ENCODE results near the gene ADGRF3. TPM values are rescaled to one million over a fixed set of nuclear protein-coding genes. Genes with fewer than 3 reads are reported as not detected.

The ADGRF3 gene
- polyA plus RNA-seq, 6 donors from 2014 or later, result 0.09 to 1.4 (median 0.18) TPM

DNA sequence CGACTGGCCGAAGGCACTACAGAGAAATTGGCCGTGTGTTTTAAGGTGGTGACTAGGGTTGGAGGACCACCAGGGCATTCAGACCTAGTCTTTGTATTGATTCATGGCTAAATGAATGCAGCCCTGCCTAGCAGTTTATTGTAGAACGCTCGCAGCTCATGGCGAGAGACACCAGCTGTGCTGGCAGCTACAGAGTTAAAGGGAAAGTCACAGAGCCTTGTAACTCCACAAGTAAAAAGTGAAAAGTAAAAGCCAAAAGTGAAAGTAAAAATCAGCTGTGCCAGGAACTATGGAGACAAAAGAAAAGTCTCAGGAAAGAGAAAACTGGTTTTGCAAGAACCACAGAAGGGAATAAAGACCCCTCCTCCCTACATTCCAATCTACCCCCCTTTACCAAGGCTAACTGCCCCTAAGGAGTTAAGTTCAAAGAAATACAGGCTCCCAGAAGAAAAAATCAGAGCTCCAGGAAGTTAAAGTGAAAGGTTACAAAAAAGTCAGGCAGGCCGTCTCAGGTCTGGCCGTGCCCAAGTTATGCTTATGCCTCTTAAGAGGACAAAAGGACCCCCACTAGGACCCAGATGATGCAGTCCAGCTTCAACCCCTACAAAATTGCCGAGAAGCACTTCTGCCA lies 47.0 kb downstream of the ADGRF3 start:
- H3K4me1 Mint-ChIP-seq, result peaks cover 0 to 3% (median 0%) of the 10 kb centered on the region in 3 donors
- ATAC-seq (ENCODE audit: low read depth in 2 of 2) (peak; percentile 54 to 66), DNase-seq (peak; percentile 38)
- H3K27me3 Mint-ChIP-seq, result no peaks in the 10 kb centered on the region
- H3K9me3 Mint-ChIP-seq, result no peaks in the 10 kb centered on the region
- no peak overlapping the region for H3K27ac Mint-ChIP-seq
- H3K4me3 Mint-ChIP-seq, result no peak overlapping the region
- no peaks in the 10 kb centered on the region for H3K36me3 Mint-ChIP-seq

GRCh38 chr2:26298638-26299393 lies 47.8 kb downstream of the ADGRF3 start:
- ATAC-seq (ENCODE audit: low read depth in 2 of 2), result peak; percentile 58 to 61
- DNase-seq, result peak; percentile 32
- Mint-ChIP-seq H3K4me3 (no peak overlapping the region), H3K4me1 (peaks cover 0 to 3% (median 0%) of the 10 kb centered on the region in 3 donors), H3K27ac (no peak overlapping the region), H3K9me3 (no peaks in the 10 kb centered on the region), H3K36me3 (no peaks in the 10 kb centered on the region), H3K27me3 (no peaks in the 10 kb centered on the region)

DNA sequence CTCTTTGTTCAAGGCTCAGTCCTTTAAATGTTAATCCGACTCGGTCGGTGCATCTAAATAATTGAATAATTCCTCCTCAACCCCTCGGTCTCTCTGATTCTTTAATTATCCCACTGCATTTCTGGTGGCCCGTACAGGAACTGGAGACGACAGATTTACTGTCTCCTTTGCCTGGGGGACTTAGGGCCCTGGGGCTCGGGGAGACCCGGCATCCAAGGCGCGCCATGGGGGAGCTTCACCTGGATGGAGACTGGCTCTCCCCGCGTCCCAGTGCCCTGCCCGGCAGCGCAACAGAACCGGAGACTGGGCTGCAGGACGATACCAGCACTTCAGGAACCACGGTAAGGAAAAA lies 48.3 kb downstream of the ADGRF3 start:
- no peaks in the 10 kb centered on the region for H3K27me3 Mint-ChIP-seq
- no peaks in the 10 kb centered on the region for H3K36me3 Mint-ChIP-seq
- DNase-seq (no peak), ATAC-seq (ENCODE audit: low read depth in 2 of 2) (no peak)
- H3K4me1 Mint-ChIP-seq, result peaks cover 0 to 3% (median 0%) of the 10 kb centered on the region in 3 donors
- H3K4me3 Mint-ChIP-seq, result no peak overlapping the region
- no peak overlapping the region for H3K27ac Mint-ChIP-seq
- H3K9me3 Mint-ChIP-seq, result no peaks in the 10 kb centered on the region

DNA sequence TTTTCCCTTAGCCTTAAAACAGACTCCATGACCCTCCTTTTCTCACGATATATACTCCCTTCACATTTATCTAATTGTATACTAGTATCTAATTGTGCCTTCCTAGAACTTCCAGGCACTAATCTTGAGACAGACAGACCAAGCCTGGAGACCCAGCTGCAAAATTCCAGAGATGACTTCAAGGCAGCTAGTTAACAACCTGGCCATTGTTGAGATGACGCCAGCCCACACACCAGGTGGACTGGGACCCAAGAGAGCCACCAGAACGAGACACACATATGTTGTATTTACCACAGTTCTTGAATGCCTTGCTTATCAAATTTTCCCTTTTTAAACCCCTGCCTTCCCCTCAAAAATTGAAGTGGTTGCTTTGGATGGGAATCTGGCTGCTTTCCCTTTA lies 49.5 kb downstream of the ADGRF3 start:
- no peak for DNase-seq
- H3K27ac Mint-ChIP-seq, result no peak overlapping the region
- ATAC-seq (ENCODE audit: low read depth in 2 of 2), result no peak
- peaks cover 0 to 3% (median 0%) of the 10 kb centered on the region in 3 donors for H3K4me1 Mint-ChIP-seq
- no peaks in the 10 kb centered on the region for H3K9me3 Mint-ChIP-seq
- H3K27me3 Mint-ChIP-seq, result no peaks in the 10 kb centered on the region
- peak overlapping the region in 3 of 8 donors; percentile 17 to 49 (median 40) for H3K4me3 Mint-ChIP-seq
- H3K36me3 Mint-ChIP-seq, result no peaks in the 10 kb centered on the region

- ATAC-seq (ENCODE audit: low read depth in 2 of 2) (no peak), DNase-seq (no peak)
- Mint-ChIP-seq H3K4me3 (no peak overlapping the region), H3K9me3 (no peaks in the 10 kb centered on the region), H3K36me3 (no peaks in the 10 kb centered on the region), H3K27ac (no peak overlapping the region), H3K4me1 (no peaks in the 10 kb centered on the region), H3K27me3 (no peaks in the 10 kb centered on the region)
These were observed 51.1 kb downstream of the ADGRF3 start for GRCh38 chr2:26295511-26295910.

DNA sequence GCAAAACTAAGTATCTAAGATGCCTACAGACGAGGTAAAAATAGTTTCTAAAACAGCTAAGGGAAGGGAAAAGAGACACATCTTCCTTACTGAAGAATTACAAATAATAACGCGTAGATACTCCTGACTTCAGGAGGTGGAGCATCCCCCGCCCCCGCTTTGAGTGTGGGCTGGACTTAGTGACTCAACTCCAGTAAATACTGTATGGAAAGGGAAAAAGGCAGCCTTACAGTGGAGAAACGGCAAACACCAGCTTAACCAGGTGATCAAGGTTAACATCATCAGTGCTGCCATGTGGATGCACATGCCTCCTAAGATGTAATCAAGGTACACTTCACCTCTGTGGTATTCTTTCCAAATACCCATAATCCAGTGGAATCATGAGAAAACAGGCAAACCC lies 53.9 kb downstream of the ADGRF3 start:
- DNase-seq (no peak), ATAC-seq (ENCODE audit: low read depth in 2 of 2) (no peak)
- no peaks in the 10 kb centered on the region for H3K4me1 Mint-ChIP-seq
- H3K27me3 Mint-ChIP-seq, result no peaks in the 10 kb centered on the region
- peak overlapping the region in 1 of 6 donors; percentile 22 for H3K27ac Mint-ChIP-seq
- H3K36me3 Mint-ChIP-seq, result peaks cover 2 to 6% of the 10 kb centered on the region in 2 donors
- H3K9me3 Mint-ChIP-seq, result no peaks in the 10 kb centered on the region
- no peak overlapping the region for H3K4me3 Mint-ChIP-seq

- ATAC-seq (ENCODE audit: low read depth in 2 of 2) (no peak), DNase-seq (no peak)
- H3K9me3 Mint-ChIP-seq, result no peaks in the 10 kb centered on the region
- no peak overlapping the region for H3K4me3 Mint-ChIP-seq
- no peaks in the 10 kb centered on the region for H3K27me3 Mint-ChIP-seq
- H3K27ac Mint-ChIP-seq, result no peak overlapping the region
- H3K36me3 Mint-ChIP-seq, result peaks cover 7 to 10% of the 10 kb centered on the region in 2 donors
- no peaks in the 10 kb centered on the region for H3K4me1 Mint-ChIP-seq
These were observed 56.6 kb downstream of the ADGRF3 start for GRCh38 chr2:26290001-26290400.

DNA sequence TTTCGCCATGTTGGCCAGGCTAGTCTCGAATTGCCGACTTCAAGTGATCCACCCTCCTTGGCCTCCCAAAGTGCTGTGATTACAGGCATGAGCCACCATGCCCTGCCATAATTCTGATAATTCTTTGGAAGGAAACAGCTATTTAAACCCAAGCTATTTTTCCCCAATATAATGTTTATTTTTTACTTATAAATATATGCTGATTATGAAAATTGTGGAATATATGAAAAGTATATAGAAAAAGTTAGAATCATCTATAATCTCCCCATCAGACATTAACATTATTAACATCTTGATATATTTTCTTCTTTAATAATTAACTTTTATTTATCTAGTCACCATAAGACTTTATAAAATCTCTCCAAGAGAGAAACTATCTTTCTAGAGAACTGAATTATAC lies 60.7 kb downstream of the ADGRF3 start:
- no peaks in the 10 kb centered on the region for H3K27me3 Mint-ChIP-seq
- DNase-seq (no peak), ATAC-seq (ENCODE audit: low read depth in 2 of 2) (no peak)
- no peak overlapping the region for H3K27ac Mint-ChIP-seq
- no peaks in the 10 kb centered on the region for H3K4me1 Mint-ChIP-seq
- H3K4me3 Mint-ChIP-seq, result no peak overlapping the region
- H3K9me3 Mint-ChIP-seq, result no peaks in the 10 kb centered on the region
- H3K36me3 Mint-ChIP-seq, result peaks cover 23 to 33% of the 10 kb centered on the region in 2 donors

DNA sequence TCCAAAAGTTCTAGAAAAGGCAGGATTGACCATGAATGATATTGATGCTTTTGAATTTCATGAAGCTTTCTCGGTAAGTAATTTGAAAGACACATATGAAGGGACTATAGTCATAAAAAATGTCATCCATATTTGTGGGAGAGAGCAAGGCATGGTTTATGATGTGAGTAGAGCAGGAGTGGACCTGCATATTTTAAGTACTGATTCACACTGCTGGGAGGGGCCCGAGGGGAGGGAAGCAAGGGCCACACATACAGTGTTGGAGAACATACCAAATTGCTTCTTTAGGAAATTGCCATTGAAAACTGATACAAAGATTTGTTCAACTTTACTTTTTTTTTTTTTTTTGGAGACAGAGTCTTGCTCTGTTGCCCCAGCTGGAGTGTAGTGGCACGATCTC lies 62.5 kb downstream of the ADGRF3 start:
- no peaks in the 10 kb centered on the region for H3K4me1 Mint-ChIP-seq
- no peak for DNase-seq
- H3K4me3 Mint-ChIP-seq, result no peak overlapping the region
- no peaks in the 10 kb centered on the region for H3K27me3 Mint-ChIP-seq
- no peaks in the 10 kb centered on the region for H3K9me3 Mint-ChIP-seq
- H3K36me3 Mint-ChIP-seq, result peaks cover 18 to 43% of the 10 kb centered on the region in 2 donors
- ATAC-seq (ENCODE audit: low read depth in 2 of 2), result no peak
- peak overlapping the region in 1 of 6 donors; percentile 55 for H3K27ac Mint-ChIP-seq

GRCh38 chr2:26283606-26284005 lies 63.0 kb downstream of the ADGRF3 start:
- Mint-ChIP-seq H3K4me1 (no peaks in the 10 kb centered on the region), H3K36me3 (peaks cover 20 to 43% of the 10 kb centered on the region in 2 donors)

GRCh38 chr2:26281226-26281625 lies 65.4 kb downstream of the ADGRF3 start:
- peaks cover 28 to 36% of the 10 kb centered on the region in 2 donors for H3K36me3 Mint-ChIP-seq

More at GRCh38 chr2:26283606-26284005, 63.0 kb downstream of the ADGRF3 start:
- no peaks in the 10 kb centered on the region for H3K27me3 Mint-ChIP-seq
- DNase-seq (no peak), ATAC-seq (ENCODE audit: low read depth in 2 of 2) (no peak)
- H3K9me3 Mint-ChIP-seq, result no peaks in the 10 kb centered on the region
- peak overlapping the region in 1 of 6 donors; percentile 4 for H3K27ac Mint-ChIP-seq
- H3K4me3 Mint-ChIP-seq, result no peak overlapping the region

GRCh38 chr2:26279886-26280285 lies 66.7 kb downstream of the ADGRF3 start:
- Mint-ChIP-seq H3K4me1 (no peaks in the 10 kb centered on the region), H3K27me3 (no peaks in the 10 kb centered on the region), H3K9me3 (no peaks in the 10 kb centered on the region), H3K4me3 (no peak overlapping the region), H3K27ac (no peak overlapping the region), H3K36me3 (peaks cover 24 to 36% of the 10 kb centered on the region in 2 donors)
- ATAC-seq (ENCODE audit: low read depth in 2 of 2) (no peak), DNase-seq (no peak)

More at GRCh38 chr2:26281226-26281625, 65.4 kb downstream of the ADGRF3 start:
- ATAC-seq (ENCODE audit: low read depth in 2 of 2) (no peak), DNase-seq (no peak)
- Mint-ChIP-seq H3K27ac (no peak overlapping the region), H3K4me1 (no peaks in the 10 kb centered on the region), H3K9me3 (no peaks in the 10 kb centered on the region), H3K4me3 (no peak overlapping the region), H3K27me3 (no peaks in the 10 kb centered on the region)

DNA sequence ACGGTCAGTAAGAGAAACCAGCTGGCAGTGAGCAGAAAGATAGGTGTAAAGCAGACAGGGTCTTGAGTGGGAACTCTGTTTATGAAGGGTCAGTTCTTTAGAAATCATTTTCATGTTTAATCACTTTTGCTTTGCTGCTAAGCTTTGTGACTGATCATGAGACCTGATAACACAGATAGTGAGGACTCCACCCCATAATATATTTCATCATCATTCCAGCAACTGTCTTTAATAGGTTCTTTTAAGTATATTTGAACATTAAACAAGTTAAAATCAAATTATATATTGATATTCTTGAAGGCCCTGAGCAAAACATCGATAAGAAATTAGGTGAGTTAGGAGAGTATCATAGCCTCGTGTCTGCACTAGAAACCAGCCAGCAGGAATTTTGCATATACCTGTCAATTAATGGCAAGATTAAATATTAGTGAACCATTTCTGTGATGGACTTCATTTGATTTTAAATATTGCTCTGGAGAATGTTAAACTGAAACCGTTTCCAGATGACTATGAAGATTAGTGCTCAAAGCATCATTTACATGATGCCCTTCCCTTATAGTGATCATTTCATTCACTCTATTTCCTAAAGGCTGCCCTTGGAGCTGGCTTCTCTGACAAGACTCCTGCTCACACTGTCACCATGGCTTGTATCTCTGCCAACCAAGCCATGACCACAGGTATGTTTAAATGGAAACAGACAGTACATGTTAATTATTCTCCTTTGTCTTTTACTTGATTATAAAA lies 69.9 kb downstream of the ADGRF3 start:
- H3K9me3 Mint-ChIP-seq, result no peaks in the 10 kb centered on the region
- H3K4me3 Mint-ChIP-seq, result no peak overlapping the region
- ATAC-seq (ENCODE audit: low read depth in 2 of 2), result no peak
- peaks cover 15% of the 10 kb centered on the region in 2 donors for H3K36me3 Mint-ChIP-seq
- H3K4me1 Mint-ChIP-seq, result no peaks in the 10 kb centered on the region
- H3K27me3 Mint-ChIP-seq, result no peaks in the 10 kb centered on the region
- no peak for DNase-seq
- H3K27ac Mint-ChIP-seq, result peak overlapping the region in 2 of 6 donors; percentile 52 to 60
